ENCODE data around the gene ZNF45. TPM values are rescaled to one million over a fixed set of nuclear protein-coding genes. Genes with fewer than 3 reads are reported as not detected.

Gene ZNF45
- total and polyA plus RNA-seq, 2 donors (not counting 3 experiments of a cell fraction or from before 2014, with no cell fraction given), result 6.1 to 10.8 TPM

DNA sequence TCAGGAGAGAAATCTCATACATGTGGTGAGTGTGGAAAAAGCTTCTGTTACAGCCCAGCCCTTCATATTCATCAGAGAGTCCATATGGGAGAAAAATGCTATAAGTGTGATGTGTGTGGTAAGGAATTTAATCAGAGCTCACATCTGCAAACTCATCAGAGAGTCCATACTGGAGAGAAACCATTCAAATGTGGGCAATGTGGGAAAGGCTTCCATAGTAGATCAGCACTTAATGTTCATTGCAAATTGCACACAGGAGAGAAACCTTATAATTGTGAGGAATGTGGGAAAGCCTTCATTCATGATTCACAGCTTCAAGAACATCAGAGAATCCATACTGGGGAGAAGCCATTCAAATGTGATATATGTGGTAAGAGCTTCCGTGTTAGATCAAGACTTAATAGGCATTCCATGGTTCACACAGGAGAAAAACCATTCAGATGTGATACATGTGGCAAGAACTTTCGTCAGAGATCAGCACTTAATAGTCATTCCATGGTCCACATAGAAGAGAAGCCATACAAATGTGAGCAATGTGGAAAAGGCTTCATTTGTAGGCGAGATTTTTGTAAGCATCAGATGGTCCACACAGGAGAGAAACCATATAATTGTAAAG is 31.1 kb upstream of the ZNF45 start:
- Histone ChIP-seq H3K27me3 (ENCODE audit: control insufficient read depth in 2 of 2, insufficient read depth in 2 of 2, low read length in 2 of 2) (no peaks in the 10 kb centered on the region), H3K4me3 (replicated peaks in 1 of 3; ENCODE audit: insufficient read depth in 1 of 3, low read depth in 1 of 3, low read length in 3 of 3) (no peak overlapping the region), H4K20me1 (replicated peaks; ENCODE audit: control insufficient read depth, extremely low read depth, insufficient read depth, low read length) (no peaks in the 10 kb centered on the region), H3K36me3 (ENCODE audit: control insufficient read depth in 2 of 2, extremely low read depth in 1 of 2, insufficient read depth in 2 of 2, low read length in 2 of 2) (peaks cover 8 to 13% of the 10 kb centered on the region in 2 experiments), H3K9me3 (replicated peaks; ENCODE audit: control insufficient read depth, insufficient read depth, low read length) (peaks cover 38% of the 10 kb centered on the region), H3K4me1 (ENCODE audit: control insufficient read depth, extremely low read depth, insufficient read depth, low read length) (no peaks in the 10 kb centered on the region), H3K79me2 (ENCODE audit: control insufficient read depth, insufficient read depth, low read length) (no peaks in the 10 kb centered on the region), H2AFZ (ENCODE audit: low read depth, low read length) (no peak overlapping the region), H3K9me1 (replicated peaks; ENCODE audit: control insufficient read depth, extremely low read depth, insufficient read depth, low read length) (no peaks in the 10 kb centered on the region), H3K9ac (replicated peaks; ENCODE audit: extremely low read depth, insufficient read depth, low read length) (no peak overlapping the region), H3K4me2 (ENCODE audit: insufficient read depth, low read length) (no peak overlapping the region), H3K27ac (ENCODE audit: insufficient read depth, low read depth, low read length) (no peak overlapping the region)
- intact Hi-C loops (cut with micrococcal nuclease), result no loop called here
- no peak for TF ChIP-seq POLR2AphosphoS5 (IDR thresholded peaks at IDR 0.05; ENCODE audit: insufficient read depth, low read depth, low read length)
- TF ChIP-seq EZH2 (IDR thresholded peaks at IDR 0.05; ENCODE audit: borderline replicate concordance, low read depth, low read length, severe bottlenecking), result no peak
- no peak for TF ChIP-seq GATA2 (IDR thresholded peaks at IDR 0.05; ENCODE audit: insufficient read depth, insufficient read length, low read depth, low read length)
- dilution Hi-C loops (cut with MboI; ENCODE audit: extremely low pct_ligation_motif_present, low sequenced_read_pairs), result no loop called here
- FAIRE-seq (no peak), DNase-seq (ENCODE audit: low read depth, low spot score) (no peak)
- CTCF ChIA-PET, result no interaction called here
- POLR2A ChIA-PET, result no interaction called here
- no TSS peak for BruUV-seq (replicated peaks)

DNA sequence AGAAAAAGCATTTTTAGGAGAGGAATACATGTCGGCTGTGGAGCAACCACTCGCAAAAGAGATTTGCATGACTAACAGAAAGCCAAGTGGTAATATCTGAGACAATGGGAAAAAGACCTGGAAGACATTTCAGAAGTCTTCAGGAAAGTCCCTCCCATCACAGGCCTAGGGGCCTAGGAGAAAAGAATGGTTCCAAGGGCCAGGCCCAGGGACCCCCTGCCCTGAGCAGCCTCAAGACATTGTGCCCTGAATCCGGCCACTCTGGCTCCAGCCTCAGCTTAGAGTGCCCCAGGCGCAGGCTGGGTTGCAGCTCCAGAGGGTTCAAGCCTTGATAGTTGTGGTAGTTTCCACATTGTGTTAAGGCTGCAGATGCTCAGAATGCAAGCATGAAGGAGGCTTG is 25.3 kb upstream of the ZNF45 start:
- TF ChIP-seq POLR2AphosphoS5 (IDR thresholded peaks at IDR 0.05; ENCODE audit: insufficient read depth, low read depth, low read length) (no peak), GATA2 (IDR thresholded peaks at IDR 0.05; ENCODE audit: insufficient read depth, insufficient read length, low read depth, low read length) (no peak), MYC (IDR thresholded peaks at IDR 0.05; ENCODE audit: low read depth, low read length) (no peak), EZH2 (IDR thresholded peaks at IDR 0.05; ENCODE audit: borderline replicate concordance, low read depth, low read length, severe bottlenecking) (no peak), POLR2A (IDR thresholded peaks at IDR 0.05; ENCODE audit: low read depth, low read length) (no peak), FOS (IDR thresholded peaks at IDR 0.05; ENCODE audit: borderline replicate concordance, insufficient read depth, low read length) (no peak), JUN (IDR thresholded peaks at IDR 0.05; ENCODE audit: borderline replicate concordance, insufficient read depth, insufficient read length, low read depth) (no peak)
- TF ChIP-seq, protein P1, sequence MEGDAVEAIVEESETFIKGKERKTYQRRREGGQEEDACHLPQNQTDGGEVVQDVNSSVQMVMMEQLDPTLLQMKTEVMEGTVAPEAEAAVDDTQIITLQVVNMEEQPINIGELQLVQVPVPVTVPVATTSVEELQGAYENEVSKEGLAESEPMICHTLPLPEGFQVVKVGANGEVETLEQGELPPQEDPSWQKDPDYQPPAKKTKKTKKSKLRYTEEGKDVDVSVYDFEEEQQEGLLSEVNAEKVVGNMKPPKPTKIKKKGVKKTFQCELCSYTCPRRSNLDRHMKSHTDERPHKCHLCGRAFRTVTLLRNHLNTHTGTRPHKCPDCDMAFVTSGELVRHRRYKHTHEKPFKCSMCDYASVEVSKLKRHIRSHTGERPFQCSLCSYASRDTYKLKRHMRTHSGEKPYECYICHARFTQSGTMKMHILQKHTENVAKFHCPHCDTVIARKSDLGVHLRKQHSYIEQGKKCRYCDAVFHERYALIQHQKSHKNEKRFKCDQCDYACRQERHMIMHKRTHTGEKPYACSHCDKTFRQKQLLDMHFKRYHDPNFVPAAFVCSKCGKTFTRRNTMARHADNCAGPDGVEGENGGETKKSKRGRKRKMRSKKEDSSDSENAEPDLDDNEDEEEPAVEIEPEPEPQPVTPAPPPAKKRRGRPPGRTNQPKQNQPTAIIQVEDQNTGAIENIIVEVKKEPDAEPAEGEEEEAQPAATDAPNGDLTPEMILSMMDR (IDR thresholded peaks at IDR 0.05; ENCODE audit: extremely low read depth in 1 of 2, insufficient read depth in 1 of 2, low read depth in 1 of 2, low read length in 2 of 2), result no peak
- TF ChIP-seq, protein P2, sequence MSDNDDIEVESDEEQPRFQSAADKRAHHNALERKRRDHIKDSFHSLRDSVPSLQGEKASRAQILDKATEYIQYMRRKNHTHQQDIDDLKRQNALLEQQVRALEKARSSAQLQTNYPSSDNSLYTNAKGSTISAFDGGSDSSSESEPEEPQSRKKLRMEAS (IDR thresholded peaks at IDR 0.05; ENCODE audit: insufficient read depth, insufficient read length), result no peak
- Histone ChIP-seq H3K9ac (replicated peaks; ENCODE audit: extremely low read depth, insufficient read depth, low read length) (no peak overlapping the region), H3K36me3 (ENCODE audit: control insufficient read depth in 2 of 2, extremely low read depth in 1 of 2, insufficient read depth in 2 of 2, low read length in 2 of 2) (peaks cover 0 to 3% of the 10 kb centered on the region in 2 experiments), H3K27ac (ENCODE audit: insufficient read depth, low read depth, low read length) (no peak overlapping the region), H3K4me1 (ENCODE audit: control insufficient read depth, extremely low read depth, insufficient read depth, low read length) (no peaks in the 10 kb centered on the region), H3K9me3 (replicated peaks; ENCODE audit: control insufficient read depth, insufficient read depth, low read length) (peaks cover 11% of the 10 kb centered on the region), H2AFZ (ENCODE audit: low read depth, low read length) (no peak overlapping the region), H4K20me1 (replicated peaks; ENCODE audit: control insufficient read depth, extremely low read depth, insufficient read depth, low read length) (no peaks in the 10 kb centered on the region), H3K27me3 (ENCODE audit: control insufficient read depth in 2 of 2, insufficient read depth in 2 of 2, low read length in 2 of 2) (no peaks in the 10 kb centered on the region), H3K4me2 (ENCODE audit: insufficient read depth, low read length) (no peak overlapping the region), H3K9me1 (replicated peaks; ENCODE audit: control insufficient read depth, extremely low read depth, insufficient read depth, low read length) (no peaks in the 10 kb centered on the region), H3K79me2 (ENCODE audit: control insufficient read depth, insufficient read depth, low read length) (no peaks in the 10 kb centered on the region), H3K4me3 (replicated peaks in 1 of 3; ENCODE audit: insufficient read depth in 1 of 3, low read depth in 1 of 3, low read length in 3 of 3) (no peak overlapping the region)
- ChIA-PET POLR2A (no interaction called here), CTCF (no interaction called here)
- DNase-seq (ENCODE audit: low read depth, low spot score) (no peak), FAIRE-seq (no peak)
- dilution Hi-C loops (cut with MboI; ENCODE audit: extremely low pct_ligation_motif_present, low sequenced_read_pairs) (no loop called here), intact Hi-C loops (cut with micrococcal nuclease) (no loop called here)
- no TSS peak for BruUV-seq (replicated peaks)
